HG02623 (cell line): ENCODE data around the gene SNAPC2.
A peak's percentile ranks its signal among the peaks of the same experiment; 100 is the strongest.
"Not testable (repeated sequence)": the region's sequence is repeated elsewhere in the genome, so short reads cannot be mapped to it uniquely, and the experiment has no call there.

ENCODE experiments used
- ATAC-seq: cut with Tn5 transposase; IDR thresholded peaks from one replicate; pipeline ENCODE4 v1.9.1; 2021; ENCODE audit warnings: moderate library complexity; ENCODE audit not compliant: unreplicated experiment

Gene SNAPC2

DNA sequence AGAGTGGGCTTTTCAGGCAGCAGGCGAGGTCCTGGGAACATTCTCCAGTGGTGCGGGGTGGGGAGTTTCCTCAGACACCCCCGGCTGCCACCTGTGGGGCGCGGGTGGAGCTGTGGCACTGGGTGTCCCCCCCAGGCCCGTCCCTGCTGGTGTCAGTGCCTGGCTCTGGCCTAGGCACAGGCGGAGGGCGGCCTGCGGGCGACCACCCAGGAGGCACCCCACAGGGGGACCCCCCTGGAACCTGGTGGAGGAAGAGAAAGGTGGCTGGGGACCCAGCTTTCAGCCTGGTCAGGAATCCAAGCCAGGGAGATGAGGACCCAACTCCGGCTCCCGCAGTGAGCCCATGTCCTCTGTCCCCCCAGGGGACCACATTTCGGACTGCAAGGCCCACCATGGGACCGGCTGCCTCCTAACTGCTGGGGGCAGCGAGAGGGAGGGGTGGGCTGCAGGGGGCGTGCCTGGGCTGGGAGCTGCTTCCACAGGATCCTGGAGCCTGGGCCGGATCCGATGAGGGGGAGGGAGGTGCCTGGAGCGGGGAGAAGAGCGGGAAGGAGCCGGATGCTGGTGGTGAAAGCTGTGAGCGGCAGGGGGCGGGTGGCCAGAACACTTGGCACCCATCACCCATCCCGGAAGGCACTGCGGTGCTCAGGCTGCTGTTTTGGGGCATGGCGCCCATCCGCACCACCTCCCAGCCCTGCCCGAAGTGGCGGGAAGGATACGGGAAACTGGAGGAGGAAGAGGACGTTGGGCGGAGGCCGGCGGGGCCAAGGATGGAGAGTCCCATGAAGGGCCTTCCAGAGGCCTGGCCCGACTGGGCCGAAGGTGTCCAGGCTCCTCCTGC is 11.3 kb downstream of the SNAPC2 start:
- no peak for ATAC-seq

DNA sequence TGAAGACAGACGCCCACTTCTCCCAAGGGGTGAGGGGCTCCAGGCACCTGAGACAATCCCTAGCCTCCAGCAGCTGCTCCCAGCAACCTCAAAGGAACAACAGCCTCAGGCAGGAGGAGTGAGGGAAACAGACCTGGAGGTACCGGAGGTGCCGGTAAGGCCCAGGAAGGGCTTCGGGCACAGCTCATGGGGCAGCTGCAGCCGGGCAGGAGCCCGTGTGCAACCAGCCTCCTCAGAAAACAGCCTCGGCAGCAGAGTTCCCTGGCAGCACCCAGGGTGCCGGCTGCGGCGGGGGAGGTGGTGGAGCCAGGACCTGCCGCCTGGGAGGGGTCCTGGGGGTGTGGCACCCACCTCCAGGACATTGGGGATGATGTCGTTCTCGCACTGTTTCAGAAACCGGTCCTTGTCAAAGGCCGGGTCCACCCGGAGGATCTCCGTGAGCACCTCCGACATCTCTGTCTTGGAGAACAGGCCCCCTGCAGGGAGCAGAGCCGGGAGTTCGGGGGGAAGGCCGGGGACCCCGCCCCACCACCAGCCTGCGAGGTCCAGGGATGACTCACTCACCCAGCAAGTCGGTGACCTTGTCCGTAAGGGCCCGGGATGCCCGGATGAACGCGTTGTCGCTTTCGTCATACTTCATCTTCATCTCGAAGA is 12.3 kb downstream of the SNAPC2 start:
- ATAC-seq: no peak

DNA sequence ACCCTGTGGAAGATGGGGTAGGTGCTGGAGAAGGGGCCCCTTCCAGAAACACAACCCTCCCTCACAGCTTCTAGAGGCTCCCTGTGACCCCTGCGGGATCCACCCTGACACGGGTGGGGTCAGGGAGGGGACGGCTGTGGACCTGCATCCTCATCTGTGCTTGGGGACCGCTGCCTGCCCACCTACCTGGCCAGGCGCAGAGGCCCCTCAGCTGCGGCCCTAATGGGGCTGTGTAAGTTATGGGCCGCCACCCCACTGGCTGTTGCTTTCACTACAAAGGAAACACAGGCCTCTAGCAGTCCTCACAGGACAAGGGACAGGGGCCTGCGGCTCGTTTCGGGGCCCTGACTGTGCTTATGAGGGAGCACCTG is 12.8 kb downstream of the SNAPC2 start:
- ATAC-seq: no peak

DNA sequence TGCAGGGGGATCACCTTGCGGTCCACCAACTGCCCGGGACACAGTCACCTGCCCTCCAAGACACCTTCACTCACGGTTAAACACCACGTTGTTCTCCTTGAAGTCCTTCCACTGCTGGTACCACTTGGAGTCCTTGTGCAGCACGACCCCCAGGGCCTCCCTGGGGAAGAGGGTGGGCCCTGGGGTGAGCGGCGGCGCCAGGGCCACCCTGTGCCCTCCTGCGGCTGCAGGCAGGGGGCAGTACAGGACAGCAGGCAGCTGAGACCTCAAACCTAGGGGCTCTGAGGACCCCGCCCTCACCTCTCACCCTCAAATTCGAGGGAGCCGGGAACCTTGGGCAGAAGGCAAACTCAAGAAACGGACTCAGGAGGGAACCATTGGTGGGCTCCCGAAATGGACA is 13.3 kb downstream of the SNAPC2 start:
- ATAC-seq: no peak

DNA sequence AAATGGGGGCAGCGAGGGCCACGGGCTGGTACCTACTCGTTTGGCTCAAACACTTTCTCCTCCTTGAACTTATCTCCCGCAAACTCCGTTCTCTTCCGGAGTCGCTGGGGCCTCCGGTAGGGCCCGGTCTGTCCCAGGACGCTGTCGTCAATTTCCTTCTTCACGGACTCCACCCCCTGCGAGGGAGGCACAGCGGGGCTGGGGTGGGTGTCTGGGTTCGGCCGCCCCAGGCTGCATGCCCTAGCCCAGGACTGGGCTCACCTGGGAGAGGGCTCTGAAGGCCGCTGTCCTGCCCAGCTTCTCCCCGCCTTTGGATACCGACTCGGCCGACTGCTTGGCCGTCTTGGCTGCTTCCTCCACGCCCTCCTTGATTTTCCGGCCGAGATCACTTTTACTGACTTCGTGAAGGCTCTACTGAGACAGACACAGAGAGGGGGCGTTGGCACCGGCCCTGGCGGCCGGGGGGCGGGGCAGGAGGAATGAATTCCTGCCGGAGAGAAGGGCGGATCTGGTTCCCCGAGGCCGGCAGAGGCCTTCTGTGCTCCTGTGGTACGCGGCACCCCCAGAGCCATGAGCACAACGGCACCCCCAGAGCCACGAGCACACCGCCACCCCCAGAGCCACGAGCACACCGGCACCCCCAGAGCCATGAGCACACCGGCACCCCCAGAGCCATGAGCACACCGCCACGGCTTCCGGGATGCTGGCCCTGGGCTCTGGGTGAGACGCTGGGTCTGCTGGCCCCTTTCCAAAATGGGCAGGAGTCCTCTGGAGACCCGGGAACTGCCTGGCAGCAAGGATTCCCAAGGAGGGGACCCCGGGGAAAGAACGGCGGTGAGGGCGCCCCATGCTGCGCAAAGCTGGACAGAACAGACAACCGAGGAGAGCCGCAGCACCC is 13.9 kb downstream of the SNAPC2 start:
- no peak for ATAC-seq

DNA sequence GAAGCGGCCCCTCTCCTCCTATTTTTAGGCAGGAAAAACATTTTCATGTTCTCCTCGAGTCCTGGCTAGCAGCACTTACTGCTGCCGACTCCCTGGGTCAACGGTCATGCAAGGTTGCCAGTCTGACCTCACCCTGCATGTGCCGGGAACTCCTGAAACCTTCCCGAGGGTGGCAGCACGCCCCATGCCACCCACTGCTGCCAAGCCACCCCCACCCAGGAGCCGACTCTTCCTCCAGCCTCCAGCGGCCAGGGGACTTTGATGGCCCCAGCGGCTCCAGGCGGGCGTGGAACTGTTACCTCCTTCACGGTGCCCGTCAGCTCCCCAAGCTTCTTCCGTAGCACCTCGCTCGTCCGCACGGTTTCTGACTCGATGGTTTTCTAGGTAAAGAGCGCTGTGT is 14.6 kb downstream of the SNAPC2 start:
- no peak for ATAC-seq

DNA sequence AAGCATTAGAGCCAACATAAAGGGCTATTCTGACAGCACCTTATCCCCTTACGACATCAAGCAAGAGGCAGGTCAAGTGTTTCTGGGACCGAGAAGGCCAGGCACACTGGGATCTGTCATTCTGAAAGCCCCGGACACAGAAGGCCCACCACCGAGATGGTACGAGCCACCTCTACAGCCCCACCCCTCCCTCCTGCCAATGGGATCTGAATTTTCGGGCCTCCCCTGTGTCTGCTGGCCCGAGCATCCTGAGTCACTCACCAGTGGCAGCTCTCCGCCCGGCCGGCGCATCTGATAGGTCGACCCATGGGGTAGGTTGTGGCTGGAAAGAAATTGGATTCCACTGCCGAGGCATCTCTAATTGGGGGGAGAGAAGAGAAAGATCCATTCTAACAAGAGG is 20.7 kb downstream of the SNAPC2 start:
- no peak for ATAC-seq

DNA sequence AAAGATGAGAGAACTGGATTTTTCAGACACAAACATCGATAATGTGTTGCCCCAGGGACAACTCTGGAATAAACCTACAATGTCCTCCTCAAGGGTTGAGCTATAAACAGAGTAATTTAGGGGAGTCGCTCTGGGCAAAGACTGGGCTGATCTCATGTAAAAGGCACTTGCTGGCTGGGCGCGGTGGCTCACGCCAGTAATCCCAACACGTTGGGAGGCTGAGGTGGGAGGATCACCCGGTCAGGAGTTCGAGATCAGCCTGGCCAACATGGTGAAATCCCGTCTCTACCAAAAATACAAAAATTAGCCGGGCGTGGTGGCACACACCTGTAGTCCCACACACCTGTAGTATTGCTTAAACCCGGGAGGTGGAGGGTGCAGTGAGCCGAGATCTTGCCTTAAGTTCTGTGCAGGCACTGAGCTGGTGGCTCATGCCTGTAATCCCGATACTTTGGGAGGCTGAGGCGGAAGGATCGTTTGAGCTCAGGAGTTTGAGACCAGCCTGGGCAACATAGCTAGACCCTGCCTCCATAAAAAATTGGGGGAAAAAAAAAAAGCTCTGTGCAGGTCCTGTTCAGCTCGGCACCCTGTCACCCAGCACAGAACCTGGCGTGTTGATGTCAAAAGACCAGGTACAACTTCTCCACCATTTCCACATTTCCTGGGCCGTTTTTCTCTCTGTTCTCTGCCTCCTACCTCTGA is 21.9 kb downstream of the SNAPC2 start:
- ATAC-seq: no peak

DNA sequence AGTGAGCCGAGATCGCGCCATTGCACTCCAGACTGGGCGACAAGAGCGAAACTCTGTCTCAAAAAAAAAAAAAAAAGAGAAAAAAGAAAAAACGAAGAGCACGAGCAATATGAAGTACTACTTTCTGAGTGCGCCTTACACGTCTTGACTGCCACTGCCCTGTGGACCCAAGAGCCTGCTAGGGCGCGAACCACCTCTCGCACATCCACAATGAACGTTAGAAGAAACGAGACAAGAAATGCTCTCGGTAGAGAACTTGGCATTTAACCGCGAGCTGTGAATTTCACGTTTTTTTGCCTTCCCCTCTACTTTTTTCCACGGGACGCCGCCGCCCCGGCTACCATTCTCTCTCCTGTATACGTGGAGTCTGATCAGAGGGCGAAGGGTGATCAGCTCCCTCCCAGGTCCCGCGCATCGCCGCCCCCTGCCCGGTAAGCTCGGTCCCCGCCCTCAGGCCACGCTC is 22.9 kb downstream of the SNAPC2 start:
- no peak for ATAC-seq

DNA sequence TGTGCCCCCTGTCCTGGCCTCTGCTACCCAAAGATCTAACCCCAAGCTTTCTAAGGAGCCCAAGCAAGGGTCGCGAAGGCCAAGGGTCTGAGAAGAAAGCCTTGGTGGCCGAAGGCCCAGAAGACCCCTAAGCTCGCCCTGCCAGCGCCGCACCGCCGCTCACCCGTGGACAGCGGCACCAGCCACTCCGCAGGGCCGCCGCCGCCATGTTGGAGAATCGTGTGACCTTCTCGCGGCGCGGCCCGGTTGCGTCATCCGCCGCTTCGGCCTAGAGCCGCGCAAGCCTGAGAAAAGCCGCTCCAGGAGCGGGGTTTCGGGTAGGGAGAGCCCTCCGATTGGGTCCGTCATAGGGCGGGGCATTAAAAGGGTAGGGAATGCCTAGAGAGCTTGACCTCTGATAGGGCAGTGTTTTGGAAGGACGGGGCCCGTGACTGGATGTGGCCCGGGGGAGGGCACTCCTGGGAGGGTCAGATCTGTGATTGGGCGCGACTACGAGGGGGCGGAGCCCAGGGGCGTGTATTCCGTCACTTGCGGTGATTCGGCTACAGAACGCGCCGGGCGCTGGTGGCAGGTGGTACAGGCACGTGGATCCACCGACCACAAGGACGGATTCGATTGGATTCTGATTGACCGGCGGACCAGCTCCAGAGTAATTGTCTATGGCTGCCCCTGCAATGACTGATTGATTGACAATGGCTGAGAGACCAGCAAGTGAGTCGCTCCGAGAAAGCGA is 23.5 kb downstream of the SNAPC2 start, which contains the start of gene TIMM44:
Gene TIMM44 (minus strand): TSS at position 223 of the 733 bp plus-strand sequence. CDS start 15 bp downstream, at position 208.
- ATAC-seq: peak; percentile 94

DNA sequence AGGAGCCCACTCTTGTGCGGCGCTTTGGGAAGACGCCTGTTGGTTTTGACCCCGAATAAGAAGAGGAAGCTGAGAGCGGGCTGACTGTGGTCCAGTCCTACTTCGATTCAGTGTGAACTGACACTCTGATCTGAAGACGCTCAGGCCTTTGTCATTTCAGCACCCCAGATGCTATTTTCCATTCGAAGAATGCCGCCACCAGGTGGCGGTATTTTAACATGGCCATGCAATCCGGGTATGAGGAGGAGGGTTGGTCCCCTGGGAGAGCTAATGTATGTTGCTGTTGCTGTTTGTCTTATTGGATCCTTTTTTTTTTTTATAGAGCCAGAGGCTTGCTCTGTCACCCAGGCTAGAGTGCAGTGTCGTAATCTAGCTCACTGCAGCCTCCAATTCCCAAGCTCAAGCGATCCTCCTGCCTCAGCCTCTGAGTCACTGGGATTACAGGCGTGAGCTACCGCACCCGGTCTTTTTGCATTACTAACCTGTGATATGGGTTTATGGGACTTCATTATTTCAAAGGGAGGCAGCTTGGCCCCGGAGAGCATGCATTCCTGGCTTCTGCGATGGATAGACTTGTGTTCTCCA is 24.1 kb downstream of the SNAPC2 start:
- peak; percentile 28 for ATAC-seq

DNA sequence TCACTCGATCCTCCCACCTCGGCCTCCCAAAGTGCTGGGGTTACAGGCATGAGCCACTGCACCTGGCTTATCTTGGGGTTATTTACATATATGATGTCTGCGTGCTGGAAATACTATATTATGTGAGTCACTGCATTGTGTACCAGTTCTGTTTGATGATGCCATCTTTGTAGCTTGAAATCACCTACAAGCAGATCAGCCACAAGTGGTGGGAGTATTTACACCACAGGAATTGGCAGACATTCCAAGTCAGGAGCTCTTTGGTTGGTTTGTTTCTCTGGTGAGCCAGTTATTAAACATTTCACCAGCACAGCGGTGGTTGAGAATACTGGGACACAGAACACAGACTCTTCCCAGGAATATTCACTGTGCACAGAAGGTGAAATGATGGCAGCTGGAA is 27.8 kb downstream of the SNAPC2 start:
- no peak for ATAC-seq

DNA sequence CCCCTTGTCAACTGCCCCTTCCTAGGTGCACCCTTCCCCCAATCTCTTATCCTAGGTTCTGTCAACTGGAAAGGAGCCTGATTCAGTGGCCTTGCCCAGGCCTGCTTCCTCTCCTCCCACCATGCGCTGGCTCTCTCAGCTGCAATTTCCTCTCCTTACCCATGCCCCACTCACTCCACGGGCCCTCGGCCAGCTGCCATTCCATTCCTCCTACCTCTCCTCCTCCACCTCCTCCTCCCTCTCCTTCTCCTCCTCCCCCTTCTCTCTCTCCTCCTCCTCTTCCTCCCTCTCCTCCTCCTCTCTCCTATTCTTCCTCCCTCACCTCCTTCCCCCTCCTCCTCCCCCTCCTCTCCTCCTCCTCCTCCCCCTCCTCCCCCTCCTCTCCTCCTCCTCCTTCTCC is 32.9 kb downstream of the SNAPC2 start:
- no peak for ATAC-seq

DNA sequence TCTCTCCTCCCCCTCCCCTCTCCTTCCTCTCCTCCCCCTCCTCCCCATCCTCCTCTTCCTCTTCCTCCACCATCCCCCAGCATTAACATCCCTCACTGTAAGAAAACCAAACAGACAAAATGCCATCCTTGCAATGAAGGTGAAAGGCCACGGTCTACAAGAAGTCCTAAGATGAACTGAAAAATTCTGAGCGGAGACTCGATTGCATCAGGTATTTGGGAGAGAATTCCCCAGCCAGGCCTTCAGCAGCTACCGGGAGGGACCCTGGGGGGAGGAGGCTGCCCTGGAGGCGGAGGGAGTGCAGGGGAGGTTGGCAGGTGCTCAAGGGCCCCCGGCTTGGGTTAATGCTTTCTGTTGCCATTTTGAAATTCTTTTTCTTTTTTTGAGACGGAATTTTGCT is 33.4 kb downstream of the SNAPC2 start:
- ATAC-seq: no peak

DNA sequence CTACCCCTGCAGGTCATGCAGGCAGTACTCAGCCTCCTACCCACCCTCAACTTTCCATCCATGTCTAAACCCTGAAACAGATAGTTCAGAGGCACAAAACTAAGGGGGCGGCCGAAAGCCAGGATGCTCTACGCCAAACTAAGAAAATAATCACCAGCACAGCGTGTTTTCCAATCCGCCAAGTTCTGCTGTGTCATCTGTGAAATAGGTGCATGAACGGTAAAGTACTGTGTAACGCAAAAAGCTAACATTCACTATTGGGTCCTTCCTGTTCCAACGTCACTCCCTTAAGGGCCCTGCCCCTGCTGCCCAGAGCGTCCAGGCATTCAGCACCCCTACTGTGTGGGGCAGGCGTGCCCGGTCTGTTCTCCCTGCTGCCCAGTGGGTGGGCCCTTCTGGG is 35.6 kb downstream of the SNAPC2 start:
- ATAC-seq: no peak

DNA sequence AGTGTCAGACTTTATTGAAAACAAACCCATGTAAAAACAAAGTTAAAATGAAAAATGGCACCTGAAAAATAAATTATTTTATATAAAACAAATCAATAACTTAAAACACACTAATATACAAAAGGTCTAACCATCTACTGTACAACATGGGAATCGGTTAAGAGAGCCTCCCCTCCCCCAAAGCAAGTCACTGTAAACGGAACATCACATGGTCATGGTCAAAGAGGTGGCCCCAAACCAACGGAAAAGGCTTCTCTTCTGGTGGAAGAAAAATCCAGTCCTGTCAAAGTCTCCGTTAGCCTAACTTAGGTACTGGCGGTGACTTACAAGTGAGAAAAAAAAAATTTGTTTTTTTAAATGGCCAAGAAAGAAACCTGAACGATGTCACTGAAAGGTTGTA is 39.1 kb downstream of the SNAPC2 start:
- ATAC-seq: no peak

DNA sequence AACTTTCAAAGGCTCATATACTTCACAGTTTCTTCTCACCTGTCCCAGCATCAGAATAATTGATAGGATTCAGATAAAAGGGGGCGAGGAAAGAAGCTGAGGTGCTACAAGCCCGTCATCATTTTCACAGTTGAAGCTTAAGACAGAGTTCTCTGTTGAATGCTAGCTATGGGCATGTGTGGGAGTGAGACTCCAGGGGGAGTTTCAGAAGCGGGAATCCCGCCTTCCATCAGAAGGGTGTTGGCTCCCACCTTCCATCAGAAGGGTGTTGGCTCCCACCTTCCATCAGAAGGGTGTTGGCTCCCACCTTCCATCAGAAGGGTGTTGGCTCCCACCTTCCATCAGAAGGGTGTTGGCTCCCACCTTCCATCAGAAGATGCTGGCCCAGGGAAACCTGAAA is 40.9 kb downstream of the SNAPC2 start:
- not testable (repeated sequence) for ATAC-seq

DNA sequence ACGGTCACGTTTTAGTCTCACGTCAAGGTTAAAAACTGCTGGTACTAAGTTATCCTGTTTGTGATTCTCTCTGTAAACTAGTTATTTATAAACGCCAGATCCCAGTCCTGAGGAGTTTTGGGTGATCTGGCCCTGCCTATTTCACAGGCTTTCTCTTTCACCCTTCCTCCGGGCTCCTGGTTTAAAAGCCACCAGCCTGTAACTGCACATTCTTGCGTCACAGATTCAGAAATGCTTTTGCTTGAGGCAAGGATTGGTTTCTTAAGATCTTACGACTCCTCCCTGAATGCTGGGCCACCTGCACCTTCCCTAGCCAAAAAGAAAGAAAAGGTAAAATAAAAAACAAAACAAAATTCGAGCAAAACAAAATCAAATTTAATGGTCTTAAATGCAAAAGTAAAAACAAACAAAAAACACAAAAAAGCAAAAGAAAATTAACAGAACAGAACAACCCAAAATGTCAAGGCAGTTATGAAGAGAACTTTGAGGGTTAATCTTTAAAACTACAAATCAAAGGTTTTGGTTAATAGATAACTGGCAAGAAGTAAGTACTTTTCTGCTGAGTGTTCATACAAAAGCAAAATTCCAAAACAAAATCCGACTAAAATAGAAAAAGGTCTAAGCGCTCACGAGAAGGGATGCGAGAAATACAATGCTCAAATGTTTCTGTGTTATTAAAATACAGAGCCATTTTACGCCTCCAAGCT is 41.9 kb downstream of the SNAPC2 start:
- ATAC-seq: no peak

DNA sequence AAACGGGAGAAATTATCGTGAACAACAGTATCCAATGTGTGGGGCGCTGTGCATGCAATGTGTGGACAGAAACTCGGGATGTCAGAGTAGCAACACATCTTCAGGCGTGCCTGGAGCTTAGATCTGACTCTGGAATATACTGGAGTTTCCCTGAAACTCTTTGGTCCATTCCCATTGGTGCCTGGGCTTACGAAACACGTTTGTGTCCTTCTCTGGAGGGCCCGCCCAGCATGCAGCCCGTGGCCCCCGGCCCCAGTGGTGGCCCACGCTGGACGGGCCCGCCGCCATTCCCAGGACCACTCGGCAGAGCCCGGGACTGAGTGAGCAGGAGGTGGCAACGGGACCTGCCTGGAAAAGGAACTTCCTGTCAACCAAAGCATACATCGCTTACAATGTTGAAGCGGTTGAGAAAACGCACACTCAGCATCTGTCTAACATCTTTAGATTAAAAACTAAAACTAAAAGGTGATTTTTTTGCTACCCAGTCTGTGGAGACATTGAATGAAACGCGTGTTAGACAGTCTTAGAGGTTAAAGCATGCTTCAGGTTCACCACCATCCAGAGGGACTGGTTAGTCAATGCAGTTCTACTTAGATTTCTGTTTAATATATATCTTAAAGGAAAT is 42.6 kb downstream of the SNAPC2 start:
- ATAC-seq: no peak
